BLaER1 (cell line): ENCODE measurements around the gene FBXL13.
A peak's percentile ranks its signal among the peaks of the same experiment; 100 is the strongest.
"Not testable (repeated sequence)": the region's sequence is repeated elsewhere in the genome, so short reads cannot be mapped to it uniquely, and the experiment has no call there.

Source experiments
- H3K27ac ChIP-seq: shearing (Covaris generic); formaldehyde crosslinking; 2 replicates; pipeline ENCODE4 v1.8.1; 2022
- H3K27me3 ChIP-seq: shearing (Covaris generic); formaldehyde crosslinking; 2 replicates; pipeline ENCODE4 v1.8.1; 2022
- H3K36me3 ChIP-seq: shearing (Covaris generic); formaldehyde crosslinking; 2 replicates; pipeline ENCODE4 v1.8.1; 2022
- H3K4me1 ChIP-seq: shearing (Covaris generic); formaldehyde crosslinking; 2 replicates; pipeline ENCODE4 v1.8.1; 2022
- H3K4me2 ChIP-seq: shearing (Covaris generic); formaldehyde crosslinking; 2 replicates; pipeline ENCODE4 v1.8.1; 2022
- H3K4me3 ChIP-seq: shearing (Covaris generic); formaldehyde crosslinking; 2 replicates; pipeline ENCODE4 v1.8.1; 2022
- H3K9ac ChIP-seq: shearing (Covaris generic); formaldehyde crosslinking; 2 replicates; pipeline ENCODE4 v1.8.1; 2022
- H3K9me3 ChIP-seq: shearing (Covaris generic); formaldehyde crosslinking; 2 replicates; pipeline ENCODE4 v1.8.1; 2022
- H4K20me1 ChIP-seq: shearing (Covaris generic); formaldehyde crosslinking; 2 replicates; pipeline ENCODE4 v1.8.1; 2022
- Cebpa-rat ChIP-seq: shearing (Covaris generic); IDR thresholded peaks from 2 replicates; pipeline ENCODE4 v1.8.1; 2022

Gene FBXL13

GRCh38 chr7:102913826-102914225 is 160.8 kb downstream of the FBXL13 start:
- Histone ChIP-seq H3K36me3 (no peaks in the 10 kb centered on the region), H3K27ac (no peak overlapping the region), H3K27me3 (no peaks in the 10 kb centered on the region), H3K9ac (no peak overlapping the region), H3K4me3 (no peak overlapping the region), H4K20me1 (no peaks in the 10 kb centered on the region), H3K4me2 (no peak overlapping the region), H3K9me3 (peaks cover 16% of the 10 kb centered on the region; the same call in 1 of the 2 replicates), H3K4me1 (0 out of 2 replicates have a peak, but pooled peaks cover 3% of the 10 kb centered on the region)
- TF ChIP-seq Cebpa-rat: no peak

GRCh38 chr7:102912742-102913141 is 161.9 kb downstream of the FBXL13 start, which contains the start of gene LRRC17:
TSS of gene LRRC17 (plus strand) at chr7:102913000. CDS start at chr7:102933914, 20,914 bp downstream.
- TF ChIP-seq Cebpa-rat: no peak
- H3K4me1 ChIP-seq: 0 out of 2 replicates have a peak, but pooled peaks cover 3% of the 10 kb centered on the region
- H3K4me3 ChIP-seq: no peak within 1 kb of the TSS
- no peaks in the 10 kb centered on the region for H3K36me3 ChIP-seq
- H3K4me2 ChIP-seq: peak within 1 kb of the TSS; percentile 42
- no peaks in the 10 kb centered on the region for H3K27me3 ChIP-seq
- H3K27ac ChIP-seq: no peak within 1 kb of the TSS
- no peak within 1 kb of the TSS for H3K9ac ChIP-seq
- H3K9me3 ChIP-seq: peaks cover 27% of the 10 kb centered on the region
- no peaks in the 10 kb centered on the region for H4K20me1 ChIP-seq

- Histone ChIP-seq H3K9ac (no peak overlapping the region), H3K4me3 (no peak overlapping the region), H3K36me3 (no peaks in the 10 kb centered on the region), H3K9me3 (peaks cover 30% of the 10 kb centered on the region), H3K4me2 (no peak overlapping the region), H3K4me1 (0 out of 2 replicates have a peak, but pooled peaks cover 3% of the 10 kb centered on the region), H3K27ac (no peak overlapping the region), H4K20me1 (no peaks in the 10 kb centered on the region), H3K27me3 (no peaks in the 10 kb centered on the region)
- TF ChIP-seq Cebpa-rat: no peak
These were observed 165.9 kb downstream of the FBXL13 start for GRCh38 chr7:102908676-102909075.

GRCh38 chr7:102903576-102903975 is 171.0 kb downstream of the FBXL13 start:
- not testable (repeated sequence) for H3K36me3 ChIP-seq, H3K27me3 ChIP-seq, H3K27ac ChIP-seq, H3K9ac ChIP-seq, H4K20me1 ChIP-seq, H3K4me1 ChIP-seq, H3K4me2 ChIP-seq, H3K4me3 ChIP-seq
- H3K9me3 ChIP-seq: peaks cover 11% of the 10 kb centered on the region

GRCh38 chr7:102902052-102902451 is 172.5 kb downstream of the FBXL13 start:
- not testable (repeated sequence) for H3K9me3 ChIP-seq, H3K4me1 ChIP-seq, H3K9ac ChIP-seq, H3K27ac ChIP-seq, H3K36me3 ChIP-seq, H4K20me1 ChIP-seq, H3K4me3 ChIP-seq, H3K27me3 ChIP-seq, H3K4me2 ChIP-seq

- H3K36me3 ChIP-seq: no peaks in the 10 kb centered on the region
- no peak overlapping the region for H3K9ac ChIP-seq
- H3K4me1 ChIP-seq: no peaks in the 10 kb centered on the region
- no peaks in the 10 kb centered on the region for H4K20me1 ChIP-seq
- H3K9me3 ChIP-seq: no peaks in the 10 kb centered on the region
- no peaks in the 10 kb centered on the region for H3K27me3 ChIP-seq
- H3K4me2 ChIP-seq: no peak overlapping the region
- H3K4me3 ChIP-seq: no peak overlapping the region
- H3K27ac ChIP-seq: no peak overlapping the region
- TF ChIP-seq Cebpa-rat: no peak
These were observed 176.1 kb downstream of the FBXL13 start for GRCh38 chr7:102898532-102898859.

- H3K4me2 ChIP-seq: no peak overlapping the region
- H3K36me3 ChIP-seq: no peaks in the 10 kb centered on the region
- TF ChIP-seq Cebpa-rat: no peak
- H3K9me3 ChIP-seq: no peaks in the 10 kb centered on the region
- no peak overlapping the region for H3K4me3 ChIP-seq
- no peak overlapping the region for H3K27ac ChIP-seq
- H3K4me1 ChIP-seq: peaks cover 3% of the 10 kb centered on the region
- no peaks in the 10 kb centered on the region for H4K20me1 ChIP-seq
- H3K9ac ChIP-seq: no peak overlapping the region
- no peaks in the 10 kb centered on the region for H3K27me3 ChIP-seq
These were observed 176.6 kb downstream of the FBXL13 start for GRCh38 chr7:102897856-102898531.

GRCh38 chr7:102897211-102897631 is 177.4 kb downstream of the FBXL13 start:
- Histone ChIP-seq H3K4me2 (no peak overlapping the region), H3K27me3 (no peaks in the 10 kb centered on the region), H3K9ac (no peak overlapping the region), H3K4me3 (no peak overlapping the region), H3K36me3 (no peaks in the 10 kb centered on the region), H4K20me1 (no peaks in the 10 kb centered on the region), H3K27ac (no peak overlapping the region), H3K9me3 (no peaks in the 10 kb centered on the region), H3K4me1 (peaks cover 11% of the 10 kb centered on the region)
- TF ChIP-seq Cebpa-rat: no peak

GRCh38 chr7:102896585-102896984 is 178.0 kb downstream of the FBXL13 start:
- Histone ChIP-seq H3K9me3 (no peaks in the 10 kb centered on the region), H3K4me3 (no peak overlapping the region), H3K4me1 (peaks cover 17% of the 10 kb centered on the region), H3K9ac (no peak overlapping the region), H4K20me1 (no peaks in the 10 kb centered on the region), H3K27me3 (no peaks in the 10 kb centered on the region), H3K4me2 (no peak overlapping the region), H3K36me3 (no peaks in the 10 kb centered on the region), H3K27ac (no peak overlapping the region)
- TF ChIP-seq Cebpa-rat: no peak

GRCh38 chr7:102895602-102896001 is 179.0 kb downstream of the FBXL13 start:
- no peak overlapping the region for H3K4me3 ChIP-seq
- no peaks in the 10 kb centered on the region for H3K27me3 ChIP-seq
- H3K36me3 ChIP-seq: no peaks in the 10 kb centered on the region
- H3K9ac ChIP-seq: no peak overlapping the region
- no peak overlapping the region for H3K4me2 ChIP-seq
- H3K27ac ChIP-seq: no peak overlapping the region
- H4K20me1 ChIP-seq: no peaks in the 10 kb centered on the region
- TF ChIP-seq Cebpa-rat: no peak
- no peaks in the 10 kb centered on the region for H3K9me3 ChIP-seq
- peaks cover 27% of the 10 kb centered on the region for H3K4me1 ChIP-seq
